ENCODE results near the gene LARGE2.

GRCh38 chr11:45895553-45896259 is 26.8 kb upstream of the LARGE2 start:
- TF ChIP-seq CTCF (IDR thresholded peaks at IDR 0.05) (no peak), POLR2A (IDR thresholded peaks at IDR 0.05; ENCODE audit: low read depth) (no peak), POLR2AphosphoS5 (IDR thresholded peaks at IDR 0.05) (no peak)
